GM18951 (cell line): ENCODE results near the gene MARS1.
"Not testable (repeated sequence)": the region's sequence is repeated elsewhere in the genome, so short reads cannot be mapped to it uniquely, and the experiment has no call there.

ENCODE experiments used
- POLR2A ChIP-seq: IDR thresholded peaks from 4 replicates; pipeline ENCODE4 v1.6.1; 2011; ENCODE audit warnings: mild to moderate bottlenecking; ENCODE audit not compliant: insufficient read length, insufficient read depth; ENCODE audit errors: extremely low read depth
- in situ Hi-C: fragments of 300-500 bp; cut with MboI; formaldehyde crosslinking; loops from one replicate; pipeline ENCODE4 v1.12.0; 2022; ENCODE audit warnings: low sequenced_read_pairs, mixed read lengths, inconsistent platforms; ENCODE audit not compliant: unreplicated experiment

The MARS1 gene

DNA sequence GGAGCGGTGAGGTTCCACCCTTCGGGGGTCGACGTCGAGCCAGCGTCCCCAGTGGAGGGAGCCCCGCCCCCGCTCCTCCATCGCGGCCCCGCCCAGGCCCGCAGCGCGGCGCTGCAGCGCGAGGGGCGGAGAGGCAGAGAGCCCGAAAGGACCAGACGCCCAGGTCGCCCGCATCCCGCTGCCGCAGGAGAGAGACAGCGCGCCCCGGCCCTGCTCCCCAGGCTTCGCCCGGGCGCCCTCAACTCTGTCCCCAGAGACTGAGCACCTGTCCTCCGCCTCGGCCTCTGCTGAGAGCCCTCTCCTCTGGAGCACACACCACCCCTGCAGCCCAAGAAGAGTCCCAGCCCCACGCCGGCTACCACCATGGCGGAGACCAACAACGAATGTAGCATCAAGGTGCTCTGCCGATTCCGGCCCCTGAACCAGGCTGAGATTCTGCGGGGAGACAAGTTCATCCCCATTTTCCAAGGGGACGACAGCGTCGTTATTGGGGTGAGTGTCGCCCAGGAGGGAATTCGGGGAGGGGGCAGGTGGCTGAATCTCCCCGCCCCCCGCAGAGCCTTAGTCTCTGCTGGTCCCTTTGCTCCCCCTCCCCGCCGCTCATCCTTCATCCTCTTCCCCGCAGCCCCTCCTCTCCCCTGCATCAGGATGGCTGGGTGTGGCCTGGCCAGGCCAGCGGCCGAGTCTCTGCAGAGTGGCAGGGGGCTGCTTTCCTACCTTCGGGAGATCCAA, 62.2 kb downstream of the MARS1 start, which contains the start of gene KIF5A:
Gene KIF5A (plus strand): TSS at position 136 of the 732 bp plus-strand sequence. CDS start 228 bp downstream, at position 364.
- no peak for TF ChIP-seq POLR2A
- in situ Hi-C loops: no loop called here

DNA sequence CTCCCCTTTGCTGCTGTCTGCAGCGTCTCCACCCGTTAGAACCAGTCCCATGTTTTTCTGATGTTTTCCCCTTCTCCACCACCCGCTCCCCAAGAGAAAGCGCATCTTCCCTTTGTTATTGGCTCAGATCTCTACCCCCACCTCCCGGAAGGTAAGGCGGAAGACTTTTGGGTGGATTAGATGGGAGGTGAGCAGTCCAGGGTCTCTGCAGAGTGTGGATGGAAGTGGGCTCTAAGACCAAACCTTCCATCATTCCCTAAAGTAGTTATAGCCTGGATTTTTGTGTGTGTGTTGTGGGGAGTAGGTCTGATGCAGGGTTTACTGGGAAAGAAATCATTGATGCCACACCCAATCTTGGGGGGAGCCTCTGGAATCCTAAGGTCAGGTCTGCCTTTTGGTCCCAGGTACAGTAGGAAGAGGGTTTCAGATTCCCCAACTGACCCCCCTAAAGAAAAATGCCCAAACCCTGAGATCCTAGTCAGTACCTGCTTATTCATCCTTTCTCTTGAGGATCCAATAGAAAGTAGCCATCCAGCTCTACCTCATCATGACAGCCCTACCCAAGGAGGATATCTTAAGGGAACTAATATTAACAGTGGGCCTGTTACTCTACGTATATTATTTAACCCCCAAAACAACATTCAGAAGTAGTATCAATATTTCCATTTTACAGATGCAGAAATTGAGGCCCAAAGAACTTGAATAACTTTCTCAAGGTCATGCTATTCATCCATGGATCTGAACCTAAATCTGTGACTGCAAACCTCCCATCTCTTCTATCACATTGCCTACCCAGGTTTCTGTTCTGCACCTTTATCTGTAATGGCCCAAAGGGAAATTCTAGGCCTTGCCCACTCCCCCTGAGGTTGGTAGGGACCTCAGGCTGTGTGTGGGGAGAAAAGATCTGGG, 63.0 kb downstream of the MARS1 start:
- in situ Hi-C loops: no loop called here
- no peak for TF ChIP-seq POLR2A

DNA sequence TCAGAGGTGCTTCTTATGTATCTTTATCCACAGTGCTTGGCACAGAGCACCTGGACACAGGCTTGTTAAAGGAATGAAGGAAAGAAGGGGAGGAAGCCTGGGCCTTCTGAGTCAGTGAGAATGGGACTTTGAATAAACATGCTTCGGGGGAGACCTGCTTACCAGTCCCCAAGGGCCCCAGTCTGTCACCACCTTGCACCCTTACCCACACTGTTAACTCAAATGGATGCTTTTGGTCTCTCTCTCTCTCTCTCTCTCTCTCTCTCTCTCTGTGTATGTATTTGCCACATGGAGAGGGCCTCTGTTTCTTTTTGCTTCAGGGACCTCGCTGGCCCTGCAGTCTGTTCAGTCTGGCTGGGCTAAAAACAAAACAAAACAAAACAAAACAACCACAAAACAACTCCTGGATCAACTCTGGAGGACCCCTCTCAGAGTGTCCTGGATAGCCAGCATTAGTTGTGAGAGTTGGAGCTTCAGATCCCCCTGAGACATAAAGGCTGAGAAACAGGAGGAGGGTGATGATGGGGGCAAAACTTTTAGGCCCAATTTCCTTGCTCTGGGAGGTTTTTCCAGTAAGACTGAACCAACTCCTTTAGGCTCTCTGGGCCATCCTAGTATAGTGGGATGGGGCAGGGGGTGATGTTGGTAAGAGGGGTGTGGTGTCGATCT, 63.9 kb downstream of the MARS1 start:
- in situ Hi-C loops: no loop called here
- TF ChIP-seq POLR2A: no peak

DNA sequence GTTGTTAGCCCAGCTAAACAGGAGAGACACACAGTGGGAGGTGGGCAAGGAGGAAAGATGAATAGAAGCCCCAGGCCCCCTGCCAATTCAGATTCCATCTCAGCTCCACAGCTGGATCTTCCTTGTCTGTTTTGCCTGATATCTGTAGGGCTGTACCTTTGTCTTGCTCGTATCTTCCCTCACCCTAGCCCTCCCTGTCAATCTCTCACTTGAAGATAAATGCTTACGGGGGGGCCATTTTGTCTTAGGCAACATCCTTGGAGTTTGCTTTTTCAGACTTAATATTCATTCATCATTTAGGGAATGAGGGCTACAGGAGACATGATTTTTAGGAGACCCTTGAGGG, 64.4 kb downstream of the MARS1 start:
- no peak for TF ChIP-seq POLR2A
- in situ Hi-C loops: no loop called here

DNA sequence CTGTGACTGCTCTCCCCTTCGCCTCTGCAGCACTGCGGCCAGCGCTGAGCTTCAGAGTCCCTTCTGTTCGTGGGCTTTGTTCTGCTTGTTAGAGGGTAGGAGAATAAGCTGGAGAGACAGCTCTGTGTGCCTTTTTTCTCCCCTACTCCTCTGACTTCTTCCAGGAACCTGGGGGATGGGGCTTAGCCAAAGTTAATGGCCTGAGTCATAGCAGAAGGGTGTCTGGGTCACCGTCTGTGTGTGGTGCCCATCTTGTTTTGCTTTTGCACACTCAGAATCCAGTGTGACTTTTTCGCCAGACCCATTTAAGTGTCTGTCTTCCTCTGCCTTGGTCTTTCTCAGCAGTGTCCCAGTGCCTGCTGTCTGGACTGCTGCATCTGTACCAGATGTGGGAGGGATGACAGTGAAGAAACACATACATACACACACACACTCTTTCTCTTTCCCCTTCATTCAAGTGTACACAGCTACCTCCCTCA, 65.0 kb downstream of the MARS1 start:
- in situ Hi-C loops: no loop called here
- TF ChIP-seq POLR2A: no peak

DNA sequence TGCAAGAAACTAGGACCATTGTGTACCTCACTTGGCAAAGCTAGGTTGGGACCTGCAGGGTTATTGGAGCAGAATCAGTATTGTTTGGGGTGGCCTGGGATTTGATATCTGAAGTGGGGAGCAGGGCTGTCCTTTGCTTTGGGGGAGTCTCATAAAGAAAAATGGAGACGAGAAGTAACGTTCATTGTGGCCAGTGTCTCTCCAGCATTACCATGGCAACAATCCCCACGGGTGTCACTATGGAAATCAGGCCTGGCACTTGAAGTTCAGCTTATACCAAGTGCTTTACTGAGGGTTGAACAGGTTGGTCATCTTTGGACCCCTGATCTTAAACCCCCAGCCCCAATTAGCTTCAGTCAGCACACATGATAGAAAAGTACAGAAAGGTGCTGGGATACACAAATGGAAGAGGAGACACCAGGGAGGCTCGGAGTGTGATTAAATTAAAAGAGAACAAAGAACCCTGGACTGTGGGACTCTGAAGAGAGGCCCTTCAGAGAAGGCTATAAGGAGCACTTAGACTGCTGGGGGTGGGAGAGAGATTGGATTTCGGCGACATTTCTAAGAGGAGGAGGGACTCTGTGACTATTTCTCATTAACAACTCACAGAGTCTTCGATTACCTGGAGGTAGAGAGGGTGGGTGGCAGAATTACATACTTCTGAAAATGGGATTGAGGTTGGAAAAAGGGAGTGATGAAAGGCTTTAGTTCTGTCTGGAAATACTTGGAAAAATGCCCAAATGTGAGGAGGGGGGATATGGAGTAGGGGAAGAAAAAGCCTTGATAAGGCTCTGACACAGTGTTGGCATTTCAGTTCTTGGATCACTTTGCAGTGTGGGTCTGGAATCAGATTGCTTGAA, 65.7 kb downstream of the MARS1 start:
- in situ Hi-C loops: no loop called here
- no peak for TF ChIP-seq POLR2A

DNA sequence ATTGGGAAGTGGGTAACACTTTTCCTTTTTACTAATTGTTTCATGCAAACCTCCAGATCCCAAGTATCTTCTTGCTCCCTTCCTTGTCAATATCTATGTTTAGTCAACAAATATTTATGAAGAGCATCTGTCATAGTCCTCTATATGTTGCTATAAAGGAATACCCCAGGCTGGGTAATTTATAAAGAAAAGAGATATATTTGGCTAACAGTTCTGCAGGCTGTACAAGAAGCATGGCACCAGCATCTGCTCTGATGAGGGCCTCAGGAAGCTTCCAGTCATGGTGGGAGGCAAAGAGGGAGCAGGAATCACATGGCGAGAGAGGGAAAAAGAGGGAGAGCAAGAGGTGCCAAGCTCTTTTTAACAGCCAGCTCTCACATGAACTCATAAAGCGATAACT, 66.6 kb downstream of the MARS1 start:
- no peak for TF ChIP-seq POLR2A
- in situ Hi-C loops: no loop called here

DNA sequence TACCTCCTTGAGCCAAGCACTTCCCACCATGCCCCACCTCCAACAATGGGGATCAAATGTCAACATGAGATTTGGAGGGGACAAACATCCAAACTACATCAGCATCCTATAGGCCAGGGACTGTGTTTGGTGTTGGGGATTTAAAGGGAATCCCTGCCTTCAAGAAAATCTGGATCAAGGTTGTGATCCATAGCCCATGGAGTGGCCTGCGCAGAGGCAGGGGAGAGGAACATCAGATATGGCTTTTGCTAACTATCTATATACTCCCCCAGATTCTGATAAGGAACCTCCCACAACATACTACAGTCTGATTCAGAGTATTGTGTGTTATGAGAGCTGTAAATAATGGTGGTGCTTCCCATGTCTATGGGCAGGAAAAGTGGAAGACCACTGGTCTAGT, 67.0 kb downstream of the MARS1 start:
- in situ Hi-C loops: no loop called here

DNA sequence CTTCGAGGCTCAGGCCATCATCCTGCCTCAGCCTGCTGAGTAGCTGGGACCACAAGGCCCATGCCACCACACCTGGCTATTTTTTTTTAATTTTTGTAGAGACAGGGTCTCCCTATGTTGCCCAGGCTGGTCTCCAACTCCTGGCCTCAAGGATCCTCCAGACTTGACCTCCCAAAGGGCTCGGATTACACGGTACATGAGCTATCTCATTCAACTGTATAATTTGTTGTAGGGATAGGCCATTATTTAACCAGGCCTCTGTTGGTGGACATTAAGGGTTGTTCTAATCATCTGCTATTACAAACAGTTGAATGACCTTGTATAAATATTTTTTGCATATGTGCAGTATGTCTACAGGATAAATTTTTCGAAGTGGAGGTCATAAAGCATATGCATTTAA, 71.0 kb downstream of the MARS1 start:
- TF ChIP-seq POLR2A: no peak
- in situ Hi-C loops: no loop called here

More for the DNA sequence above, 67.0 kb downstream of the MARS1 start:
- no peak for TF ChIP-seq POLR2A

DNA sequence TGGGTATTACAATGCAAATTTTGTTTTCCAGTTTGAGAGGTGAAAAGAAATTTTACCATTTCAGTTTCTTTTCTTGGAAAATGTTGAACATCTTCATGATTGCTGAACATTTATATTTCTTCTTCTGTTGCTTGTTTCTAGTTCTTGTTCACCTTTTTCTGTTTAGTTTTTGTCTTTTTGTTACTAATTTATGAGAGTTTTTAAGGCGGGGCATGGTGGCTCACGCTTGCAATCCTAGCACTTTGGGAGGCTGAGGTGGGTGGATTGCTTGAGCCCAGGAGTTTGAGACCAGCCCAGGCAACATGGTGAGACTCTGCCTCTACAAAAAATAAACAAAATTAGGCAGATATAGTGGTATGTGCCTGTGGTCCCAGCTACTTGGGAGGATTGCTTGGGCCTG, 72.6 kb downstream of the MARS1 start:
- TF ChIP-seq POLR2A: no peak
- in situ Hi-C loops: no loop called here

DNA sequence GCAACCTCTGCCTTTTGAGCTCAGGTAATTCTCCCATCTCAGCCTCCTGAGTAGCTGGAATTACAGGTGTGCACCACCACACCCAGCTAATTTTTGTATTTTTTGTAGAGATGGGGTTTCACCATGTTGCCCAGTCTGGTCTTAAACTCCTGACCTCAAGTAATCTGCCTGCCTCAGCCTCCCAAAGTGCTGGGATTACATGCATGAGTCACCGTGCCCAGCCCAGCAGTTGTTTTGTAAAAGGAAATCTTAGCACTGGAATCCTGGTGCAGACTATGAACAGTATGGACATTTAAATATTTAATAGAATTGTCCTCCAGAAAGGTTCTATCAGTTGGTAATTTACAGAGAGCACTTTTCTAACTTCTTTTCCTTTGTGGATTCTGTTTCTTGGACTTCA, 73.2 kb downstream of the MARS1 start:
- in situ Hi-C loops: not testable (repeated sequence)

DNA sequence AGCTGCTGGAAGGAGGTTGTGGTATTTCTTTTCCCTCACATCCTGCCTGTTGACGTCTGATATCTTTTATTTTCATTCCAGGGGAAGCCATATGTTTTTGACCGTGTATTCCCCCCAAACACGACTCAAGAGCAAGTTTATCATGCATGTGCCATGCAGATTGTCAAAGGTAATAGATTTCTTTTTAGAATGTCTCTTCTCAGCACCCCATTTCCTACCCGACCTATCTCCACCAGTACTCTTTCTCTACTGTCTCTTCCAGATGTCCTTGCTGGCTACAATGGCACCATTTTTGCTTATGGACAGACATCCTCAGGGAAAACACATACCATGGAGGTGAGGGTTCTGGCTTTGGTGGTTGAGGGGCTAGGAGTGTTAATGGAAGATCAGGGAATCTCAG, 75.5 kb downstream of the MARS1 start:
- in situ Hi-C loops: no loop called here
- no peak for TF ChIP-seq POLR2A

DNA sequence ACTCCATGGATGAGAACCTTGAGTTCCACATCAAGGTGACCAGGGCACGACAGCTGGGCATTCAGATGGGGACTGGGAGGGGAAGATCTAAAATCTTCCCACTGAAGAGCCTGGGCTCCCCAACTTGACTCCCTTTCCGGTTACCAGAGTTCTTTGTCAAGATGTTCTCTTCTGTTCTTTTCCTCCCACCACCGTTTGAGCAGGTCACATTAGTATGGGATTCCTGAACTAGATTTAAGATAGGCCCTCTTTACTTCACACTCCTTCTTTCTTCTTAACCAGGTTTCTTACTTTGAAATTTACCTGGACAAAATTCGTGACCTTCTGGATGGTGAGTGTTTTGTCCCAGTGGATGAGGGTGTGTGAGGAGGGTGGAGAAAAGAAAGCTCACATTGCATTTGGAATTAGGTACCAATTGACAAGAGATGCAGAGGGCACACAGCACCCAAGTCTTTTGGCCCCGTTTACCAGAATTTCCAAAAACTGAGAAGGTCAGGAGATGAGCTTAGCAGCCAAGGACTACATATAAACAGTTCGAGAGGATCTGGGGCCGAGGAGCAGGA, 76.4 kb downstream of the MARS1 start:
- in situ Hi-C loops: no loop called here

More for the DNA sequence above, 76.4 kb downstream of the MARS1 start:
- no peak for TF ChIP-seq POLR2A
